Stimulated activated CD8-positive, alpha-beta memory T cell treated with anti-CD3 and anti-CD28 coated beads, Interleukin-7, amount 100 ng/mL, for 1 hour (primary cell): ENCODE data around the gene PLD1.

Experiments used
- DNase-seq, 2 donors: peaks; one replicate each; pipeline ENCODE4 v3.0.0-alpha.2; 2020; ENCODE audit warnings: low read depth in 2 of 2

PLD1 gene

DNA sequence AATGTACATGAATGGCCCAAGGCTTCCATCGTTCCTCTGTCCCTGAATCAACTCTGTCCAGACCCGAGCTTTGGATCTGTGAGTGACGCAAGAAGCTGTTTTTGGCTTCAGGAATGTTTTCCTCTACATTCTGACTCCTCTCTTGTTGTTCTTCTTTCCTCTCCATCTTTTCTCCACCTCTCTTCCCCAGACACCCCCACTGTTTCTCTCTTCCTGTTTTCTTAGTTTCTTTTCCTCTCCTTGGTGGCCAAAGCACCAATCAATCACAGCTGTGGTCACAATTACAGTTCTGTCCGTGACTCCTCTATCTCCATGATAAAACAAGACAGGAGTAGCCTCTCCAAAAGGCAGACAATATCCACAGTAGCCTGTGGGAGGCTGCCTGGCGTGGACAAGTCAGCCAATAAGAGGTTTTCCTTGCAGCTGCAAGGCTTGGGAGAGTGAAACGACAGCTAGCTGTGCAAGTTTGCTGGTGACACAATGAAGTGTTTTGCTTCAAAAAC is 28.0 kb upstream of the PLD1 start:
- no peak for DNase-seq

GRCh38 chr3:171837698-171838097 is 27.4 kb upstream of the PLD1 start:
- DNase-seq = no peak

- DNase-seq = no peak
Measured at GRCh38 chr3:171836855-171837254, 26.6 kb upstream of the PLD1 start.

DNA sequence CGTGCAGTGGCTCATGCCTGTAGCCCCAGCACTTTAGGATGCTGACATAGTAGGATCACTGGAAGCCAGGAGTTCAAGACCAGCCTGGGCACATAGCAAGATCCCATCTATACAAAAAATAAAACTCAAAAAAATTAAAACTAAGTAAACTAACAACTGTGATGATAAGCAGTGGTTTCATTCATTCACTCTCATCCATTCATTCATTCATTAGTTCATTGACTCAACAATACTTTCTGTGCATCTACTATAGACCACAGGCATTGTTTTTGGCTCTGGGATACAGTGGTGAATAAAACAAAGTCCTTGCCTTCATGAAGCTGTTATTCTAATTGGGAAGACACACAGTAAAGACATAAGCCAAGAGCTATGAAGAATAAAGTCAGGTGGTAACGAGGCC is 25.3 kb upstream of the PLD1 start:
- DNase-seq = no peak

DNA sequence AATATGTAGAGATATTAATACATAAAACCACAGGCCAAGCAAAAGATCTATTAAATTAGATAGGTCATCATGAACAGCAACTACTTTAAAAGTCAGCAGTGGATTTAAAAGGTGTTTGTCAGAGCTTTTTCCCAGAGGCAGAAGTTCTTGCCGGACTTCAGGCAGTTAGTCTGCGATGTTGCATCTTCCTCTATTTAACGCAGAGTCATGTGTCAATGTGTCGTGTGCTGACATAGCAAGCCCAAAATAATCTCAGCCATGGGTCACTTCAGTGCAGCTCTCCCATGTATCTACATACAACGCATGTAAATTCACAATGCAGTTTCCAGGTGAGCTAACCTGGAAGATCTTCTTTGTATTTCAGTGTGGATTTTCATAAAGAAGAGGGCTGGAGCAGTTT is 24.8 kb upstream of the PLD1 start:
- no peak for DNase-seq

DNA sequence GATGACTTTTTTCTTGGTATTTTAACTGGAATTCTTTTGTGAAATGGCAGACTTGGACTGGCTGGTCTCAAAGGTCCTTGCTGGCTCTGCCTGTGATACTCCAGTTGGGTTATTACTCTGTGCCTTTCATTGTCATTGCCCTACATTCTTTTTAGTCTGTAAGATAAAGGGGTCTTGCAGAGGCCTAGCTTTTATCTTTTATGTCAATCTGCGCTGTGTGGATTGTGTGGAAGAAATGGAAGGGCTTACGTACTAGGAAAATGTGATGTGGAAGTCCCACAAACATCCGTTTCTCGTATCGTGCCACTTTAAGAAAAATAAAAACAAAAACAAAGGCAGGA is 24.1 kb upstream of the PLD1 start:
- no peak for DNase-seq

DNA sequence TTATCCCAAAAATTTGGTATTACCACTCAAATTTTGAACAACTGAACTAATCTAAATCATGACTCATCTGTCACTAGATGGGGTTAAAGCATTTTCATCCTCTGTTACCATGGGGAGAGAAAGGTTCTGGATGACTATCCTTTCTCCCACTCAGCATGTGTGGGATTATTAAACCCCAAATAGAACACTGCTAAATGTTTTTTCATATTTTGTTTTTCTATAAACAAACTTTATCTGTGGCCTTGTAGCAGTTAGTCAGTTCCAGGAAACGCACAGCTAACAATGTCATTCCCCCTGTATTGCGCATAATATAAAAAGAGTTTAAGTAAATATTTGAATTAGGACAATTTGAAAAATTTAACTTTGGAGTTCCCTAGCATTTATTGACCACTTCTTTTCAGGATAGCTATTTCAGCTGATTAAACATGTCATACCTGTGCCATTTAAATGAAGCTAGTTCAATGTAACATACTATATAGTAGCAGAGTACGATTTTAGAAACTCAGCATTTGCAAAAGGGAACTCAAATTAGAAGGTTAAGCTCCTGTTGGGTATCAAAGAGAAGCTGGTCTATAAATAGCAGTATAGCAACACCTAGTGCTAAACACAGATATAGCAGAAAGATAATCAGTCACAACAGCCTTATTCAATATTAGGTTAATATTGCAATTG is 23.6 kb upstream of the PLD1 start:
- no peak for DNase-seq

- DNase-seq = no peak
Measured at GRCh38 chr3:171832989-171833388, 22.7 kb upstream of the PLD1 start.

GRCh38 chr3:171831936-171832335 is 21.7 kb upstream of the PLD1 start:
- no peak for DNase-seq

DNA sequence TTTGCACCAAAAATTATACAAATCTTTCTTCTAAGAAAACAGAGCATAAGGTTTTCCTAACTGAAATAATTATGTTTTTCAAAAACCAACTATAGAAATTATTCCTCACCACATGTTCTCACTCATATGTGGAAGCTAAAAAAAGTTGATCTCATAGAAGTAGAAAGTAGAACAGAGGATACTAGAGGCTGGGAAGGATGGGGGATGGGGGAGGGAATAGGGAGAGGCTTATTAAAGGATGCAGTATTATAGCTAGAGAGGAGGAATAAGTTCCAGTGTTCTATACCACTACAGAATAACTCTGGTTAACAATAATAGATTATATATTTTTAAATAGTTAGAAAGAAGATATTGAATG is 20.2 kb upstream of the PLD1 start:
- no peak for DNase-seq

- DNase-seq = no peak
Measured at GRCh38 chr3:171829841-171830517, 19.7 kb upstream of the PLD1 start.

DNA sequence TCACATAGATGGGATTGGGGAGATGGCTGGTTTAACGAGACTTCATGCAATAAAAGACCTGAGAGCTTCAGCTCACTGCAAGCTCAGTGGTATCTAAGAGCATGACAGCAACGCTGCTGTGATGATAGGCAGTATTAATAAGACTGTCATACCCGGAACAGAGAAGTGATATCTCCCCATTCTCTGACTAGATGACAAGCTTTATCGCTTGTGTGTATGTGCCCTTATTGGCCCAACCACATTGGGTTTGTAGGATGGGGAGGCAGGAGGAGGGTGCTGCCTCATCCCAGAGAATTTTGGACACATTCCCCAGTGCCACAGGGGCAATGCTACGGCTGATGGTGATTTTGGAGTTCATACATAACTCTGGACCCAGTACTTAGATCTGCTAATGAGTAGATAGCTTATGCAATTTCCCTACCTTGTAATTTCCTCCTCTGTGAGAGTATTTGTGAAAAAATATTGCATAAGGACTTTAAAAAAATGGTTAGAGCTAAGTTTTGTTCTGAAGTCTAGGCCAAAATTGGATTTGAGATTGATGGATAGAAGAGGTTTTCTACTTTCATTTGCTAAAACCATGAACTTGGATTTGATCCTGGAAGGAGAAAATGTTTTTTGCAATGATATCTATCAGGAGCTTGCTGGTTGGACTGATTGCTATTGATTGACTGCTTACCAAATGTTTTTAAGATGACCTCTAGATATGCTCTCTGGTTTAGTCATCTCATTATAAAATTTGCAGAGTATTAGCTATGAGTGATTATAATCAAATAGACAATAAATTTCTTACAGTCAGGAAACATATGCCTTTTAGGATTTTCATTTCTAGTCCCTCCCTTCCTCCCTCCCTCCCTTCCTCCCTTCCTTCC is 18.9 kb upstream of the PLD1 start:
- DNase-seq = no peak

GRCh38 chr3:171827836-171828458 is 17.7 kb upstream of the PLD1 start:
- DNase-seq = no peak

DNA sequence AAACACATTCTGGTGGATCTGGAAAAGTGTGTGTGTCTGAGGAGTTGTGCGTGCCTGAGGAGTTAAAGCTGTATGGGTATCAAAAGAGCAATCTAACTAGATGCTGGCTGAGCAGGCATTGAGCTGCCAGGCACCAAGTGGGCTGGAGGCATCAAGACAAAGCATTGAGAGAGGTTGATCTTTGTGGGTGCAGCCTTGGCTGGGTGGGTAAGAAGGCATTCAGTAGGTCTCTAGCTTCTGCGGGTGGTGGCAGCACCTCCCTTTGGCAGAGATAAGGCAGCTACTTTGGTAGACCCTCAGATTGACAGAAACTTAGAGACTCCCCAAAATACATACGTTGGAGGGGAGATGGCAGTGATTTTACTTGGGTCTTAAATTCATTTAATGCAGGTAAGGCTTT is 17.1 kb upstream of the PLD1 start:
- no peak for DNase-seq

GRCh38 chr3:171825222-171825828 is 15.0 kb upstream of the PLD1 start:
- DNase-seq = no peak

- no peak for DNase-seq
Measured at GRCh38 chr3:171824824-171825221, 14.5 kb upstream of the PLD1 start.

DNA sequence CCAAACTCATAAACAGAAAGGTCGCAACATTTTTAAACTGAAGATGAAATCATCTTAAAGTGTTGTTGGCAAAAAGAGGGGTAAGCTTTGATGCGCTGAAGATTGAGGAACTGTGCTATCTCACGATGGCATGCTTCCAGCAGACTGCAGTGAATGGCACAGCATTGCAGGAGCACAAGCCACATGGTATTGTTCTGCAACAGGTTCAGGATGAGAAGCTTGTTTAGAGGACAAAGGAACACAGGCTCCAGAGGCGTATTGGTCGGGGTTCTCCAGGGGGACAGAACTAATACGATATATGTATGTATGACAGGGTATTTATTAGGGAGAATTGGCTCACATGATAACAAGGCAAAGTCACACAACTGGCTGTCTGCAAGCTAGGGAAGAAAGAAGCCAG is 13.8 kb upstream of the PLD1 start:
- no peak for DNase-seq

DNA sequence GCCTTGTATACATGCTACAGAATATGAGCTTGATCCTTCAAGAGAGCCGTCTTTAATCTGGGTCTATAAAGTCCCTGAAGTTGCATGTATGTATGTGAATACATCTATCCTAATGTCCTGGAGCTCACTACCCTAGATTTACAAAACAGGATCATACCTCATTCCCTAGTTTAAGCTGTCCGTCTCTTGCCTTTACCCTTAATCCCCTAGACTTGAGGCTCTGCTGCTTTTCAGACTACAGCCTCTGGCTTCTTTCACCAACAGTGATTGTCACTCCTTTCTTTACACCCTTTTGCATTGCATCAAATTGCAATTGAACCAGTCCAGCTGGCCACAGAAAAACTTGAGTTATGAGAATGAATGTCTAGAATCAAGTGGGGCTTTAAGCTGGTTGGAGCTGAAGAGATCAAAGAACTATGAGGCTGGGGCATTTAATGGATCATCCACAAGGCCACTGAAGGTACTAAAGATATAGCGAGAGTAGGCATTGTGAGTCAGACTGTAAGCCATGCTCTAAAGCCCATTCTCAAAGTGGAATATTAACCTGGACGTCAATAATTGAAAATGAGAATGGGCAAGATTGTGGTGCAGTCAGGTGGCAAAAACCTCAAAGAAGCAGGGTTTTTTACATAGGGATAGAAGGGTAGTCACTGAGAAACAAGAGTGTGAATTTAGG is 12.3 kb upstream of the PLD1 start:
- DNase-seq = no peak

- DNase-seq = no peak
Measured at GRCh38 chr3:171821778-171822358, 11.6 kb upstream of the PLD1 start.

GRCh38 chr3:171821044-171821443 is 10.8 kb upstream of the PLD1 start:
- DNase-seq = no peak
